Kidney epithelial cell (primary cell): ENCODE results near the gene SIPA1. TPM values are rescaled to one million over a fixed set of nuclear protein-coding genes. Genes with fewer than 3 reads are reported as not detected.

Source experiments
- DNase-seq: peaks from one replicate; pipeline ENCODE4 v3.0.0-alpha.2; 2010; ENCODE audit warnings: low read depth
- H3K27me3 ChIP-seq: 2 replicates; pipeline ENCODE4 v1.6.0; 2011; ENCODE audit warnings: low read length; ENCODE audit not compliant: control insufficient read depth, insufficient read depth
- H3K36me3 ChIP-seq: 2 replicates; pipeline ENCODE4 v1.5.1; 2011; ENCODE audit warnings: low read length; ENCODE audit not compliant: control insufficient read depth, insufficient read depth
- H3K4me3 ChIP-seq: 2 replicates; pipeline ENCODE4 v1.5.1; 2011; ENCODE audit warnings: low read depth, mild to moderate bottlenecking, control low read depth, low read length
- CTCF ChIP-seq: IDR thresholded peaks from 2 replicates; pipeline ENCODE4 v1.5.1; 2011; ENCODE audit warnings: mild to moderate bottlenecking, moderate library complexity, low read length, control low read depth, inconsistent platforms; ENCODE audit not compliant: insufficient read depth, poor library complexity, severe bottlenecking
- total RNA-seq: library from RNA; depleted of rRNA; stranded (reverse); fragments of >200 nt; gene quantifications from 2 replicates; pipeline ENCODE4 v1.2.3, GENCODE V29; 2015

The SIPA1 gene
- total RNA-seq, 1 donor from 2014 or later: 25.8 TPM

- peak overlapping the region; percentile 42 for H3K4me3 ChIP-seq
- DNase-seq: no peak
- TF ChIP-seq CTCF: no peak
- H3K36me3 ChIP-seq: peaks cover 2% of the 10 kb centered on the region
- H3K27me3 ChIP-seq: no peaks in the 10 kb centered on the region
These were observed 9.2 kb downstream of the SIPA1 start for GRCh38 chr11:65646958-65647701.

GRCh38 chr11:65648997-65649493, 11.1 kb downstream of the SIPA1 start:
- H3K36me3 ChIP-seq: peaks cover 2% of the 10 kb centered on the region
- no peak for TF ChIP-seq CTCF
- DNase-seq: no peak
- no peaks in the 10 kb centered on the region for H3K27me3 ChIP-seq
- no peak overlapping the region for H3K4me3 ChIP-seq

- TF ChIP-seq CTCF: no peak
- DNase-seq: no peak
- Histone ChIP-seq H3K36me3 (peaks cover 2% of the 10 kb centered on the region), H3K4me3 (no peak overlapping the region), H3K27me3 (no peaks in the 10 kb centered on the region)
These were observed 12.0 kb downstream of the SIPA1 start for GRCh38 chr11:65649656-65650546.

- H3K36me3 ChIP-seq: peaks cover 1% of the 10 kb centered on the region
- H3K4me3 ChIP-seq: no peak overlapping the region
- TF ChIP-seq CTCF: no peak
- no peaks in the 10 kb centered on the region for H3K27me3 ChIP-seq
- DNase-seq: no peak
These were observed 12.8 kb downstream of the SIPA1 start for GRCh38 chr11:65650547-65651338.

- H3K36me3 ChIP-seq: peaks cover 4% of the 10 kb centered on the region
- TF ChIP-seq CTCF: no peak
These were observed 13.4 kb downstream of the SIPA1 start for GRCh38 chr11:65651339-65651588.

More at GRCh38 chr11:65651339-65651588, 13.4 kb downstream of the SIPA1 start:
- H3K4me3 ChIP-seq: no peak overlapping the region
- H3K27me3 ChIP-seq: no peaks in the 10 kb centered on the region
- no peak for DNase-seq
